ENCODE data around the gene MALAT1.
"Not testable (repeated sequence)": the region's sequence is repeated elsewhere in the genome, so short reads cannot be mapped to it uniquely, and the experiment has no call there.

Gene MALAT1

DNA sequence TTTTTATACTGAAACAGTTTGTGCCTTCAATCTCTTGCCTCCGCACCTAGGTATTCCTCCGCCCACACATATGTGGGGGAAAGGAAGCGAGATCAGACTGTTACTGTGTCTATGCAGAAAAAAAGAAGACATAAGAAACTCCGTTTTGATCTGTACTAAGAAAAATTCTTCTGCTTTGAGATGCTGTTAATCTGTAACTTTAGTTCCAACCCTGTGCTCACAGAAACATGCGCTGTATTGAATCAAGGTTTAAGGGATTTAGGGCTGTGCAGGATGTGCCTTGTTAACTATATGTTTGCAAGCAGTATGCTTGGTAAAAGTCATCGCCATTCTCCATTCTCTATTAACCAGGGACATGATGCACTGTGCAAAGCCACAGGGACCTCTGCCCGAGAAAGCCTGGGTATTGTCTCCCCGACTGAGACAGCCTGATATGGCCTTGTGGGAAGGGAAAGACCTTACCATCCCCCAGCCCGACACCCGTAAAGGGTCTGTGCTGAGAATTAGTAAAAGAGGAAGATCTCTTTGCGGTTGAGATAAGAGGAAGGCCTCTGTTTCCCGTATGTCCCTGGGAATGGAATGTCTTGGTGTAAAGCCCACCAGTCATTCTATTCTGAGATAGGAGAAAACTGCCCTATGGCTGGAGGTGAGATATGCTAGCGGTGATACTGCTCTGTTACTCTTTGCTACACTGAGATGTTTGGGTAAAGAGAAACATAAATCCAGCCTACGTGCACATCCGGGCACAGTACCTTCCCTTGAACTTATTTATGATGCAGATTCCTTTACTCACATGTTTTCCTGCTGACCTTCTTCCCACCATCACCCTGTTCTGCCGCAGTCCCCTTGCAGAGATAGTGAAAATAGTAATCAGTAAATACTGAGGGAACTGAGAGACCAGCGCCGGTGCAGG is 24.1 kb downstream of the MALAT1 start:
- not testable (repeated sequence) for DNase-seq

DNA sequence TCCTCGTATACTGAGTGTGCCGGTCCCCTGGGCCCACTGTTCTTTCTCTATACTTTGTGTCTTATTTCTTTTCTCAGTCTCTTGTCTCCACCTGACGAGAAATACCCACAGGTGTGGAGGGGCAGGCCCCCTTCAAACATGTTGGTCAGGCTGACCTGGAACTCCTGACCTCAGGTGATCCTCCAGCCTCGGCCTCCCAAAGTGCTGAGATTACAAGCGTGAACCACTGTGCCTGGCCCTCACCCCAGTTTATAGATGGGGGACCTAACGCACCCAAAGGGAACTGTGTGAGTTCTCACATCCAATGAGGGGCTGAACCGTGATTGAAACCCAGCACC is 24.8 kb downstream of the MALAT1 start:
- not testable (repeated sequence) for DNase-seq

DNA sequence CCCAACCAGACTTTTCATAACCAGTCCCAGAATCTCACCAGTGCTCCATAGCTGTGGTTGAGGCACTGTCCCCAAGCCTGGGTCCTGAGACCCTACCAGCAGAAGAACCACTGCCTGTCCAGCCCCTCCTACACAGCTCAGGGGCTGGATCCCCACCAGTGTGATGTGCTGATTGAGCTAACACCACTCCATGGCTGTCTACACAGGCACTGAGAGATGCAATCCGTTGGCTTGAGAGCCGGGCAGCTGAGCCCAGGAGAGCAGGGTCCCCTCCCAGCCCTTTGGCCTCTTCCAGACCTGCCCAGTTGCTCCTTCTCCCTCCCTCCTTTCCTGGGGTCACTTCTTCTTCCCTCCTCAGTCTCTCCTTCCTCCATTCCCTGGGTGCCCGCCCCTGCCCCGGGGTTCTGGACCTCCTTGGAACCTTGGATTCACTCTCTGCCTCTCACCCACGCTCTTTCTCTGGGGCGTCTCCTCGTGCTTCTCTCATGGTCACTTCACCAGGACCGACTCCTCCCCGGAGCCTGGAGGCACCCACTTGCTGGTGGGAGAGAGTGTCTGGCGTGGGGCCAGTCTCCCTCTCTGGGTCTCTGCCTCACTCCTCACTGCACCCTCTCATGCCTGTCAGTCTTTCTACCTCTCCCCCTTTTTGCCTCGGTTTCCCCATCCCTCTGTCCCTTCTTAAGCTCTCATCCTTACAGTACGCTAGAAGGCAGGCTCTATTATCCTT is 25.3 kb downstream of the MALAT1 start:
- no peak for DNase-seq

DNA sequence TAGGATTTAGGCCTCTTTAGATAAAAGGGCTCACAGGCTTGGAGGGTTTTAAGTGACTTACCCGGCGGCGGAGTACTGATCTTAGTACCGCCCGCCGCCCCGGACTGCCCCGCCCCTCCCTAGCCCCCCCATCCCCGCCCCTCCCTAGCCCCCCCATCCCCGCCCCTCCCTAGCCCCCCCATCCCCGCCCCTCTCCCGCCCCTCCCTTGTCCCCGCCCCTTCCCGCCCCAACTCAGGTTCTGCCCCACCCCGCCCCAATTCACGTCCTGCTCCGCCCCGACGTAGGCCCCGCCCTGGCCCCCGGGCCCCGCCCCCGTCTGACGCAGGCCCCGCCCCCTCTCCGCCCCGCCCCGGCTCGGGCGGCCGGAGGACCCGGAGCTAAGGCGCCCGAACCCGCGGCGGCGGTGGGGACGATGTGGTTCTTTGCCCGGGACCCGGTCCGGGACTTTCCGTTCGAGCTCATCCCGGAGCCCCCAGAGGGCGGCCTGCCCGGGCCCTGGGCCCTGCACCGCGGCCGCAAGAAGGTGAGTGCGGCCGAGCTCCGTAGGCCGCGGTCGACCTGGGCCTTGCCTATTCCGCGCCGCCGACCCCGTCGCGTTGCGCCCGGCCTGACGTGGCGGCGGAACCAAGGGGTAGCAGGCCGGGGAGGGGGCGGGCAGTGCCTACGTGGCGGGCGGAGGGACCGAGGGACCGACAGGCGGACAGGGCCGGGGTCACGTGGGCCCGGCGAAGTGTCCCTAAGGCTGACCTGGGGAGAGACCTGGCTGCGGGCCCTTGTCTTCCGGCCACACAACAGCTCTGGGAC is 26.1 kb downstream of the MALAT1 start, which contains the start of gene SCYL1:
SCYL1 (plus strand) TSS at position 343 of the 805 bp plus-strand sequence; CDS start at position 414, 71 bp downstream.
- DNase-seq = peak; percentile 46

DNA sequence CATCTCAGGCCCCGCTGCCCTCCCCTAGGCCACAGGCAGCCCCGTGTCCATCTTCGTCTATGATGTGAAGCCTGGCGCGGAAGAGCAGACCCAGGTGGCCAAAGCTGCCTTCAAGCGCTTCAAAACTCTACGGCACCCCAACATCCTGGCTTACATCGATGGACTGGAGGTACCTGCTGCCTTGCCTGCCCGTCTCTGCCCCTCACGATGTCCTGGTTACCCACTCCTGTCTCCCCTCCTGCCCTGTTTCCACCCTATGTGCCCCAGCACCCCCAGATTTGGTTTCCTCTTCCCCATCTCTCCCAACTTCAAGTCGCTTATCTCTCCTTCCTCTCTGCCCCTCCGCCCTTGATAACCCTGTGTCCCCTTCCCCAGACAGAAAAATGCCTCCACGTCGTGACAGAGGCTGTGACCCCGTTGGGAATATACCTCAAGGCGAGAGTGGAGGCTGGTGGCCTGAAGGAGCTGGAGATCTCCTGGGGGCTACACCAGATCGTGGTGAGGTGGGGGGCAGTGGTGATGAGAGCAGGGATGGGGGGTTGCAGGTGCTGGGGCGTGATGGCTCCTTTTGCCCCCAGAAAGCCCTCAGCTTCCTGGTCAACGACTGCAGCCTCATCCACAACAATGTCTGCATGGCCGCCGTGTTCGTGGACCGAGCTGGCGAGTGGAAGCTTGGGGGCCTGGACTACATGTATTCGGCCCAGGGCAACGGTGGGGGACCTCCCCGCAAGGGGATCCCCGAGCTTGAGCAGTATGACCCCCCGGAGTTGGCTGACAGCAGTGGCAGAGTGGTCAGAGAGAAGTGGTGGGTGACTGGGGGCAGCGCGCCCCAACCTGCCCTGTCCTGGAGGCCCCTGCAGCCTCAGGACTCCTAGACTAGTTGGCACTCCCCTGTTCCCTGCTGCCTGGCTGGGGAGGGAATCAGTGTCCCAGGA is 27.0 kb downstream of the MALAT1 start:
- DNase-seq = no peak

DNA sequence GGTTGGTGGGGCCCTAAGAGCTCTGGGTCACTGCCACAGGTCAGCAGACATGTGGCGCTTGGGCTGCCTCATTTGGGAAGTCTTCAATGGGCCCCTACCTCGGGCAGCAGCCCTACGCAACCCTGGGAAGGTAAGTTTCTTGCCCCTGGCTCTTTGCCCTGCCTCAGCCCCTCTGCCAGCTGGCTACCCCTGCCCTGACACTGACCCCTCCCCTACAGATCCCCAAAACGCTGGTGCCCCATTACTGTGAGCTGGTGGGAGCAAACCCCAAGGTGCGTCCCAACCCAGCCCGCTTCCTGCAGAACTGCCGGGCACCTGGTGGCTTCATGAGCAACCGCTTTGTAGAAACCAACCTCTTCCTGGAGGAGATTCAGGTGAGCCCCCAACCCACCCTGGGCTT is 27.9 kb downstream of the MALAT1 start:
- no peak for DNase-seq

DNA sequence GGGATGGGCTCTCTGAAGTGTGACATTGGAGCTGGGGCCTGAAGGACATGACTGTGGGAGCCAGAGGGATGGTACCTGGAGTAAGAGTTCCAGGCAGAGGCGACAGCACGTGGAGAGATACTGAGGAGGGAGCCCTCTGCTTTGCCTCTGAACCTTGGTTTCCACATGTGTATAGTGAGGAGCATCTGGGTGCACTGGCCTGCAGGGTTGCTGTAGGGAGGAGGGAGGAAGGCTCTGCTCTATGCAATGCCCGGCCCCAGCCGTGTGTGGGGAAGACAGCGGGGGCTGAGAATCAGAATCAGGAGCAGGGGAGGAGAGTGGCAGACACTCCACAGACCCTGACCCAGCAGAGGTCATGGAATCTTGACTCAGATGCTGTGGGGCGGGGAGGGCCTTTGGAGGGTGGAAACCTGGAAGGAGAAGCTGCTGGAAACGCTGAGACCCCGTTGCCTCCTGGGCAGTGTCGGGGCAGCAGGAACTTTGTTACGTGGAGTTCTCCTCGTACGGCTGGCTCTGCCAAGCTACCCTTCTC is 30.0 kb downstream of the MALAT1 start:
- no peak for DNase-seq

DNA sequence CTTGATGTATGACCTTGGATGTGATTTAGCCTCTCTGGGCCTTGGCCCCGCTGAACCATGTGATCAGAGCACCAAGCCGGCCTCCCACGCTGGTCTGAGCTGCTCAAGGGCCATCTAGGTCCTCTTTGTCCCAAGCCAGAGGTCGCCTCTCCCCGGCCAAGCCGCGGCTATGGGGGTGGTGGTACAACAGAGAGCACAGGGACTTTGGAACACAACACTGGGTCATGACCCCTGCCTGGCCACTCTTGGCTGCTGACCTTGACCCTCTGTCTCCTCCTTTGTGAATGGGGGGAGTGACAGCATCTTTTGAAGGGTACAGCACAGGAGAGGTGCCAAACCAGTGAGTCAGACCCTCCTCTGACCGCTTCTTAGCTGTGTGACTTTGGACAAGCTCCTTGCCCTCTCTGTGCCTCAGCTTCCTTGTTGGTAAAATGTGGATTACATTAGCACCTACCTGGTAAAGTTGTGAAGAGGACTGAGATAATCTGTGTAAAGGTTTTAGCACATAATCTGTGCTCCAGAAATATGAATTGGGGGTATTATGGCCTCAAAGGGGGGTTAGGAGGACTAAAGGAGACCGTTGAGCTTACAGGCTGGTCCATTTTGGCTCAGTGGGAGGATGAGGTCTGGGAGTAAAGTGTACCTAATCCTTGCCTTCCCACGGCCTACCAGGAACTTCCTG is 30.8 kb downstream of the MALAT1 start:
- DNase-seq = no peak

DNA sequence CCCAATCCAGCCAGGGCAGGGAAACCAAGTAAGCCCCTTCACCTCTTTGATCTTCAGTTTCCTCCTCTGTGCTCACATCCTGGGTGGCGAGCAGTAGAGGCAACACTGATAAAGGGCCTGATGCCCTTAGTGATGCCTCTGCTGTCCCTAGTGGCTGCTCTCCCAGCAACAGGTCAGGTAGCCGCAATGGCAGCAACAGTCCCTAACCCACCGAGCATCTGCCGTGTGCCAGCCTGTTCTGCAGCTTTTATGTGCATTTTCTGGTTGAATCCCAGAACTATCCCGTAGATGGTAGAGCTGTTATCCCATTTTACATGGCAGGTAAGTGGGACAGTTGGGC is 31.3 kb downstream of the MALAT1 start:
- DNase-seq = no peak

DNA sequence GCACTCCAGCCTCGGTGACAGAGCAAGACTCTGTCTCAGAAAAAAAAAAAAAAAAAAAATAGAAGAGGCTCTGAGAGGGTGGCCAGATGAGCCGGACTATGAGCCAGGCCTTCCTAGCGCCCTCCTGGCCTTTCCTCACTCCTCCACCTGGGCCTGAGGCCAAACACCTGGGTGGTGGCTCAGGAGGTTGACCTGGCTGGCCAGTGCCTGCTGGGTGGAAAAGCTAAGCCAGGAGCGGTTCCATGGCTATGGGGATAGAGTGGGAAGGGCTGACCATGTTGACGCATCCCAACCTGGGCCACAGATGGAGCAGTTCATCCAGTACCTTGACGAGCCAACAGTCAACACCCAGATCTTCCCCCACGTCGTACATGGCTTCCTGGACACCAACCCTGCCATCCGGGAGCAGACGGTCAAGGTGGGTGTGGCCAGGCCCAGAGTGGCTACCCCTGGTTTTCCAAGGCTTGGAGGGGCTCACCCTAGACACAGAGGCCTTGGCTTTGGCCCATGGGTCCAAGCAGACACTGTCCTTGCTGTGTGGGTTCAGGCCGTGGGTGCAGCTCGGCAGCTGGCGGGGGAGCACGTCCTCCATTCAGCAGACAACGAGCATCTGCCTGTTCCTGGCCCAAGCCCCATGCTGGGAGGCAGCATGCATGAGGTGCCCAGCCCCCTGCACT is 33.7 kb downstream of the MALAT1 start:
- no peak for DNase-seq

DNA sequence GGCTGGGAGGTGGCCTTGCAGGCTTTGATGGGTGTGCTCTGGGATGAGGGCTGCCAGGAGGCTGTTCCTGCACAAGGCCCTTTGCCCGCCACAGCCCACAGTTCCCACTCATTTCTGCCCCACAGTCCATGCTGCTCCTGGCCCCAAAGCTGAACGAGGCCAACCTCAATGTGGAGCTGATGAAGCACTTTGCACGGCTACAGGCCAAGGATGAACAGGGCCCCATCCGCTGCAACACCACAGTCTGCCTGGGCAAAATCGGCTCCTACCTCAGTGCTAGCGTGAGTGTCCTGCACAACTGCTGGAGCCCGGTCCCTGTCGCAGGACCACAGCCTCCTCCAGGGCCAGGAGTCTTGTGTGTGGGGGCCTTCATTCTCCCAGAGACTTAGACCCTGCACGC is 36.3 kb downstream of the MALAT1 start:
- no peak for DNase-seq

DNA sequence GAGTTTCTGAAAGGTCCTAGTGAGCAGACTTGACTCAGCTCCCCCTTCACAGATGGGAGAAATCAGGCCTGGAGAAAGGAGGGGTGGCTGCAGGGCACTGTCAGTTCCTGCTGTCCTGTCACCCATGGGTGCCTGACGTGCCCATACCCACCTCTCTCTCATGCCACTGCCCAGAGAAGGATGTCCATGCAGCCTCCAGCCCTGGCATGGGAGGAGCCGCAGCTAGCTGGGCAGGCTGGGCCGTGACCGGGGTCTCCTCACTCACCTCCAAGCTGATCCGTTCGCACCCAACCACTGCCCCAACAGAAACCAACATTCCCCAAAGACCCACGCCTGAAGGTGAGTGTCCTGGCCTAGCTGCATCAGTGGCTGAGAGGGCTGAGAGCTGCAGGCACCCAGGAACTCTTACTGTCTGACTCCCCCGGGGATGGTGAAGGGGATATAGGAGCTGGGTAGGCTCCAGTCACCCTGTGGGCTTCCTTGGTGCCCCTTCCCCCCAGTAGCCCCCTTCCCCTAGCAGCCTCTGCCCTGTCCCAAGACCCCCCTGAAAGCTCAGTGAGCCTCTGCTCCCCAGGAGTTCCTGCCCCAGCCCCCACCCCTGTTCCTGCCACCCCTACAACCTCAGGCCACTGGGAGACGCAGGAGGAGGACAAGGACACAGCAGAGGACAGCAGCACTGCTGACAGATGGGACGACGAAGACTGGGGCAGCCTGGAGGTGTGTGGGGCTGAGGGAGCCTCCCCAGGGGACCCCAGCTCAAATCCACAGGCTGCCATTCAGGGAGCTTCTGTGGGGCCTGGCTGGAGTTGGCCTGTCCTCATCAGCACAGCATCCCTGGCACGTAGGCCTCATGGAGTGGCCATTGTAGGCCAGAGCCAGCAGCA is 37.8 kb downstream of the MALAT1 start:
- DNase-seq = no peak

DNA sequence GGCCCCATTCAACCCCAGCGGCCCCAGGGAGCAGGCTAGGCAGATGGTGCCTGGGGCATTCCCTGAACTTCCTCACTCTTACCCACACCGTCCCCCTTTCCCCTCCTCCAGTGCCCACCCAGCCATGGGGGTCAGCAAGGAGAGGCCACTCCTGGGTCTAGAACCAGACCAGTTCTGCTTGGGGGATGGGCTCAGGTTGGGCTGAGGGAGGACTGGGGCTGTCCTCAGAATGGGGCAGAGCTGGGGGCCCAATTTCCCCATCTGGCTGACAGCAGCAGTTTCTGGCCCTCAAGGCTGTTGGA is 38.4 kb downstream of the MALAT1 start:
- no peak for DNase-seq

DNA sequence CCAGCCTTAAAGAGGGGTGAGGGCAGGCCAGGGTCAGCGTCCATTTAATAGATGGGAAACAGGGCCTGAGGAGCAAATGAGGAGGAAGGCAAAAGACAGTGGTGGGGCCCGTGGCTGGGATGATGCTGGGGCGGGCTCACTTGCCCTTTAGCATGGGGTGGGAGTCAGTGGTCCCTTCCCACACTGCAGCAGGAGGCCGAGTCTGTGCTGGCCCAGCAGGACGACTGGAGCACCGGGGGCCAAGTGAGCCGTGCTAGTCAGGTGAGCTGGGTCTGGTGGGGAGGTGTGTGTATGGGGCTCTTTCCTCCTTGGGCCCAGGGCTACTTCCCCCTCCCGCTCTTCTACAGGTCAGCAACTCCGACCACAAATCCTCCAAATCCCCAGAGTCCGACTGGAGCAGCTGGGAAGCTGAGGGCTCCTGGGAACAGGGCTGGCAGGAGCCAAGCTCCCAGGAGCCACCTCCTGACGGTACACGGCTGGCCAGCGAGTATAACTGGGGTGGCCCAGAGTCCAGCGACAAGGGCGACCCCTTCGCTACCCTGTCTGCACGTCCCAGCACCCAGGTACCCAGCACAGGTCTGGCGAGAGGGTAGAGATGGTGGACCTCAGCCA is 38.9 kb downstream of the MALAT1 start:
- no peak for DNase-seq

DNA sequence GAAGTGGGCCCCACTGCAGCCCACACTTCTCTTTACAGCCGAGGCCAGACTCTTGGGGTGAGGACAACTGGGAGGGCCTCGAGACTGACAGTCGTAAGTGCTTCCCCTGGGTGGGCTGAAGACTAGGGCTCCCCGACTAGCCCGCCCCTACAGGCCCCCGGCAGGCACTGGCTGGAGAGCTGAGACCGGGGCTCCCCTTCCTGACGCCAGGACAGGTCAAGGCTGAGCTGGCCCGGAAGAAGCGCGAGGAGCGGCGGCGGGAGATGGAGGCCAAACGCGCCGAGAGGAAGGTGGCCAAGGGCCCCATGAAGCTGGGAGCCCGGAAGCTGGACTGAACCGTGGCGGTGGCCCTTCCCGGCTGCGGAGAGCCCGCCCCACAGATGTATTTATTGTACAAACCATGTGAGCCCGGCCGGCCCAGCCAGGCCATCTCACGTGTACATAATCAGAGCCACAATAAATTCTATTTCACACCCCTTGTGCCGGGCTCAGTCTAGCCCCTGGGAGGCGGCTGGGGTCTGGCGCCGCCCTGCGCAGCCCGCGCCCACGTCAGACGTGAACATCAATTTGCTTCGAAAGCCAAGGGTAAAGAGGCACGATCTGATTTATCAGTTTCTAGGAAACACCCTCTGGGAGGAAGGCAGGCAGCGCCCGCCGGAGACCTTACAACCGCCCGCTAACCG is 39.5 kb downstream of the MALAT1 start:
- DNase-seq = no peak

DNA sequence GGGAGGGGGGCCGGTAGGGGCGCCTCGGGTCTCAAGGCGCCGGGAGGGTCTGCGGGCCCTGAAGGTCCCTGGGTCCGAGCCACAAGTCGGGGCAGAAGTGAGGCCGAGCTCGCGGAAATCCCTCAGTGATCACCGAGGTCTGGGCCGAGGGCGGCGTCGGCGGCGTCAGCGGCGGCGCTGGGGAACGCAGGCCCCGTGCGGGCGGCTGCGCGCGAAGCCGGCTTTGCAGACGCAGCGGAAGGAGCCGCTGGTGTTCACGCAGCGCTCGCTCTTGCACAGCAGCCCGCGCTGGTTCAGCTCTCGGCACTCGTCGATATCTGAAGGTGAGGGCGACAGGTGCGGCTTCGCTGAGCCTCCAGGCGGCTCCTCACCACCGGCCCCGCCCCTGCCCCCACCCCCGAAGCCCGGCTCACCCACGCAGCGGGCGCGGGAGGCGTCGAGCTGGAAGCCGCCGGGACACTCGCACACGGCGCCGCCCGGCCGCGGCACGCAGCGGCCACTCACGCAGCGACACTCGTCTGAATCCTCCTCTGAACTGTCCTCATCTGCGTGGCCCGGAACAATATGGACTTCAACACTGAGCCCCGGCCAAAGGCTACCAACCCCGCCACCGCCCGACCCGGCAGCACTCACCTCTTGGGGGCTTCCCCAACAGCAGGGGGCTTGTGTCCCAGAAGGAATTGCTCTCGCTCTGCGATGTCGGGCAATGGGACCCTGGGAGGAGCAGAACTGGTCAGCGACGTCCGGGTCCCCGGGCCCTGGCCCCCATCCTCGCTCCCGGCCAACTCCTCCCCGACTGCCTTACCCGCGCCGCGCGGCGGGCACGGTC is 40.3 kb downstream of the MALAT1 start:
- DNase-seq = no peak

DNA sequence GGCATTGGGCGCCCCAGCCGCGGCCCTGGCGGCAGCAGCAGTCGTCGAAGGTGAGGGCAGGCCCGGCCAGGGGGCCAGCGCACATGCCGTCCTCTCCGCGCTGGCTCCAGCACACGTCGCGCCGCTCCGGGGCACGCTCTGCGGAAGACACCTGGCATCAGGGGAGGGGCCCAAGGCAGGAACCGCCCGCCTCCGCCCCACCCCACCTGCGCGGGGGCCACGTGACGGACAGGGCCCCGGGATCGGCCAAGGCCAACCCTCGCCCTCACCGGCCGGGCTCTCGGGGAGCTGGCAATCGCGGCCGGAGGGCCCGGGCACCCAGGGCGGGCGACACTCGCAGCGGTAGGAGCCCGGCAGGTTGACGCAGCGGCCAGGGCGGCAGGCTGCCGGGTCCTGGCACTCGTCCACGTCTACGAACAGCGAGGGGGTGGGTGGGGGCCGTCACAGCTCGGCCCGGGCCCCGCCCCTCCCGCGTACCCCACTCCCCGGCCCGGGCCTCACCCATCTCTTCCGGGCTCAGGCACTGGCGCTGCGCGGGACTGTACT is 41.0 kb downstream of the MALAT1 start:
- peak; percentile 40 for DNase-seq
